Mesenchymal stem cell (in vitro differentiated cells and primary cell): Measurements from ENCODE around the gene RABL6.
A peak's percentile ranks its signal among the peaks of the same experiment; 100 is the strongest.
"Not testable (repeated sequence)": the region's sequence is repeated elsewhere in the genome, so short reads cannot be mapped to it uniquely, and the experiment has no call there.

Experiments
- DNase-seq: peaks from one replicate; pipeline ENCODE4 v3.0.0-alpha.2; 2013
- H2AFZ ChIP-seq: one replicate; pipeline ENCODE4 v1.6.1; 2013; ENCODE audit warnings: low read depth, mild to moderate bottlenecking, control low read depth, inconsistent platforms, low read length, moderate library complexity
- H2AK5ac ChIP-seq: 2 replicates; pipeline ENCODE4 v1.6.1; 2013; ENCODE audit warnings: low read length, moderate library complexity, mild to moderate bottlenecking, inconsistent platforms; ENCODE audit not compliant: severe bottlenecking
- H2BK120ac ChIP-seq: one replicate; pipeline ENCODE4 v1.6.1; 2013; ENCODE audit warnings: low read depth, mild to moderate bottlenecking, inconsistent platforms, low read length, moderate library complexity
- H2BK12ac ChIP-seq, 2 experiments: one replicate each; pipeline ENCODE4 v1.6.1; 2013; ENCODE audit warnings: inconsistent platforms in 2 of 2, low read length in 2 of 2, mild to moderate bottlenecking in 2 of 2, moderate library complexity in 2 of 2, control low read depth in 1 of 2
- H2BK15ac ChIP-seq: one replicate; pipeline ENCODE4 v1.6.1; 2013; ENCODE audit warnings: mild to moderate bottlenecking, low read depth, inconsistent platforms; ENCODE audit not compliant: poor library complexity, severe bottlenecking
- H2BK5ac ChIP-seq: 2 replicates; pipeline ENCODE4 v1.6.1; 2013; ENCODE audit warnings: low read depth, mild to moderate bottlenecking, low read length, control low read depth, inconsistent platforms; ENCODE audit not compliant: poor library complexity, severe bottlenecking
- H3K14ac ChIP-seq, 2 experiments: one replicate each; pipeline ENCODE4 v1.6.1; 2013; ENCODE audit warnings: inconsistent platforms in 2 of 2, low read length in 2 of 2, control low read depth in 1 of 2, mild to moderate bottlenecking in 1 of 2, moderate library complexity in 1 of 2
- H3K18ac ChIP-seq, 2 experiments: one replicate each; pipeline ENCODE4 v1.6.1; 2013; ENCODE audit warnings: inconsistent platforms in 2 of 2, low read length in 2 of 2, control low read depth in 1 of 2, low read depth in 1 of 2, mild to moderate bottlenecking in 1 of 2
- H3K23ac ChIP-seq, 2 experiments: one replicate each; pipeline ENCODE4 v1.6.1; 2013; ENCODE audit warnings: inconsistent platforms in 2 of 2, low read length in 2 of 2, mild to moderate bottlenecking in 2 of 2, moderate library complexity in 2 of 2, control low read depth in 1 of 2
- H3K27ac ChIP-seq: 2 replicates; pipeline ENCODE4 v1.5.1; 2013; ENCODE audit warnings: mild to moderate bottlenecking, moderate library complexity, low read length, control low read depth, inconsistent platforms; ENCODE audit not compliant: poor library complexity, severe bottlenecking
- H3K27me3 ChIP-seq, 2 experiments: 2 replicates each; pipeline versions ENCODE4 v1.6.1 to v1.7.0; 2013; ENCODE audit warnings: low read length in 2 of 2, mild to moderate bottlenecking in 2 of 2, moderate library complexity in 2 of 2, control low read depth in 1 of 2, inconsistent platforms in 1 of 2; ENCODE audit not compliant: control insufficient read depth in 1 of 2, insufficient read depth in 1 of 2
- H3K36me3 ChIP-seq, 2 experiments: 2 replicates each; pipeline versions ENCODE4 v1.6.1 to v1.7.0; 2013; ENCODE audit warnings: low read length in 2 of 2, control low read depth in 1 of 2, inconsistent platforms in 1 of 2, low read depth in 1 of 2, mild to moderate bottlenecking in 1 of 2; ENCODE audit not compliant: insufficient read depth in 2 of 2, control insufficient read depth in 1 of 2
- H3K4ac ChIP-seq, 2 experiments: one replicate each; pipeline ENCODE4 v1.6.1; 2013; ENCODE audit warnings: inconsistent platforms in 2 of 2, low read length in 2 of 2, mild to moderate bottlenecking in 2 of 2, moderate library complexity in 2 of 2, control low read depth in 1 of 2, low read depth in 1 of 2
- H3K4me1 ChIP-seq: 2 replicates; pipeline ENCODE4 v1.6.1; 2013; ENCODE audit warnings: low read depth, low read length, control low read depth; ENCODE audit not compliant: control insufficient read depth, insufficient read depth
- H3K4me2 ChIP-seq: 2 replicates; pipeline ENCODE4 v1.6.1; 2013; ENCODE audit warnings: low read length, mild to moderate bottlenecking, inconsistent platforms; ENCODE audit not compliant: poor library complexity, severe bottlenecking
- H3K4me3 ChIP-seq, 2 experiments: 2 replicates each; pipeline versions ENCODE4 v1.5.1 to v1.7.0; 2013; ENCODE audit warnings: low read length in 2 of 2, mild to moderate bottlenecking in 2 of 2, control low read depth in 1 of 2, low read depth in 1 of 2; ENCODE audit not compliant: insufficient read depth in 1 of 2
- H3K79me1 ChIP-seq: replicated peaks from 2 replicates; pipeline ENCODE4 v1.6.1; 2013; ENCODE audit warnings: mild to moderate bottlenecking, control low read depth, low read length, inconsistent platforms; ENCODE audit not compliant: poor library complexity, severe bottlenecking
- H3K9ac ChIP-seq: 2 replicates; pipeline ENCODE4 v1.7.0; 2013; ENCODE audit warnings: mild to moderate bottlenecking, low read length, moderate library complexity
- H3K9me3 ChIP-seq: 2 replicates; pipeline ENCODE4 v1.7.0; 2013; ENCODE audit warnings: mild to moderate bottlenecking, low read length; ENCODE audit not compliant: control insufficient read depth
- H4K8ac ChIP-seq: one replicate; pipeline ENCODE4 v1.6.1; 2013; ENCODE audit warnings: inconsistent platforms, mild to moderate bottlenecking, low read length, moderate library complexity
- H4K91ac ChIP-seq: one replicate; pipeline ENCODE4 v1.6.1; 2013; ENCODE audit warnings: mild to moderate bottlenecking, low read length, inconsistent platforms
- WGBS: methylation state at CpG from one replicate; pipeline ENCODE4 v1.1.7; 2013; ENCODE audit warnings: mixed read lengths; 5-methylcytosine and 5-hydroxymethylcytosine counted together

RABL6 gene

GRCh38 chr9:136794281-136794999 is 13.3 kb upstream of the RABL6 start:
- Histone ChIP-seq H3K4ac (no peak overlapping the region), H2BK12ac (no peak overlapping the region), H4K91ac (no peak overlapping the region), H2AK5ac (no peak overlapping the region), H3K27ac (no peak overlapping the region), H3K36me3 (peaks cover 10 to 24% of the 10 kb centered on the region in 2 experiments), H2BK120ac (no peak overlapping the region), H2BK15ac (peak overlapping the region; percentile 37), H3K23ac (peak overlapping the region in 1 of 2 experiments; percentile 41), H3K9me3 (no peaks in the 10 kb centered on the region), H4K8ac (no peak overlapping the region), H3K4me1 (peaks cover 17% of the 10 kb centered on the region), H3K9ac (no peak overlapping the region), H3K18ac (no peak overlapping the region), H3K14ac (no peak overlapping the region), H2AFZ (no peak overlapping the region), H3K4me3 (no peak overlapping the region), H3K27me3 (peaks cover 21 to 36% of the 10 kb centered on the region in 2 experiments), H3K79me1 (peaks cover 21% of the 10 kb centered on the region), H3K4me2 (no peak overlapping the region), H2BK5ac (no peak overlapping the region)
- 96% methylated on average over 14 of the region's 14 CpGs for WGBS
- no peak for DNase-seq

GRCh38 chr9:136795000-136795348 is 12.8 kb upstream of the RABL6 start:
- H2BK12ac ChIP-seq = no peak overlapping the region
- no peak overlapping the region for H4K91ac ChIP-seq
- H3K18ac ChIP-seq = no peak overlapping the region
- H2AFZ ChIP-seq = no peak overlapping the region
- peaks cover 26 to 41% of the 10 kb centered on the region in 2 experiments for H3K27me3 ChIP-seq
- H2AK5ac ChIP-seq = no peak overlapping the region
- no peak for DNase-seq
- no peak overlapping the region for H3K23ac ChIP-seq
- 76% methylated on average over 6 of the region's 6 CpGs for WGBS
- H3K79me1 ChIP-seq = peaks cover 21% of the 10 kb centered on the region
- no peak overlapping the region for H3K9ac ChIP-seq
- peaks cover 10 to 24% of the 10 kb centered on the region in 2 experiments for H3K36me3 ChIP-seq
- no peak overlapping the region for H2BK5ac ChIP-seq
- no peak overlapping the region for H3K14ac ChIP-seq
- H3K4me1 ChIP-seq = peaks cover 22% of the 10 kb centered on the region
- no peaks in the 10 kb centered on the region for H3K9me3 ChIP-seq
- H2BK15ac ChIP-seq = peak overlapping the region; percentile 37
- H3K4ac ChIP-seq = no peak overlapping the region
- H3K27ac ChIP-seq = no peak overlapping the region
- H2BK120ac ChIP-seq = no peak overlapping the region
- H3K4me2 ChIP-seq = no peak overlapping the region
- no peak overlapping the region for H3K4me3 ChIP-seq
- H4K8ac ChIP-seq = no peak overlapping the region

GRCh38 chr9:136796238-136796774 is 11.4 kb upstream of the RABL6 start, which contains the start of gene CCDC183:
TSS of gene CCDC183 (plus strand) at chr9:136796338. CDS start at chr9:136796398, 60 bp downstream.
- WGBS = 63% methylated on average over 4 of the region's 5 CpGs
- H3K18ac ChIP-seq = peak within 1 kb of the TSS; percentile 82 to 92
- peak within 1 kb of the TSS; percentile 90 for H4K91ac ChIP-seq
- H3K79me1 ChIP-seq = peaks cover 21% of the 10 kb centered on the region
- H2BK15ac ChIP-seq = peak within 1 kb of the TSS; percentile 13
- H3K4me1 ChIP-seq = peaks cover 32% of the 10 kb centered on the region
- H2BK5ac ChIP-seq = no peak within 1 kb of the TSS
- H3K27ac ChIP-seq = no peak within 1 kb of the TSS
- no peaks in the 10 kb centered on the region for H3K9me3 ChIP-seq
- no peak within 1 kb of the TSS for H3K23ac ChIP-seq
- DNase-seq = peak; percentile 17
- H4K8ac ChIP-seq = peak within 1 kb of the TSS; percentile 14
- H3K4me3 ChIP-seq = no peak within 1 kb of the TSS
- no peak within 1 kb of the TSS for H2AFZ ChIP-seq
- no peak within 1 kb of the TSS for H3K9ac ChIP-seq
- H2BK120ac ChIP-seq = peak within 1 kb of the TSS; percentile 3
- H3K27me3 ChIP-seq = peaks cover 33 to 52% of the 10 kb centered on the region in 2 experiments
- peaks cover 10 to 24% of the 10 kb centered on the region in 2 experiments for H3K36me3 ChIP-seq
- H3K14ac ChIP-seq = peak within 1 kb of the TSS in 1 of 2 experiments; percentile 58
- H2AK5ac ChIP-seq = no peak within 1 kb of the TSS
- H3K4ac ChIP-seq = peak within 1 kb of the TSS; percentile 29 to 77
- H2BK12ac ChIP-seq = peak within 1 kb of the TSS; percentile 2 to 64
- H3K4me2 ChIP-seq = no peak within 1 kb of the TSS

- WGBS = 1% methylated on average over 8 of the region's 10 CpGs
- not testable (repeated sequence) for H3K4ac ChIP-seq, H3K4me3 ChIP-seq, H2AFZ ChIP-seq, H2AK5ac ChIP-seq, H2BK12ac ChIP-seq, H3K9ac ChIP-seq, H4K91ac ChIP-seq, H2BK5ac ChIP-seq, H3K23ac ChIP-seq, H3K4me2 ChIP-seq, H3K14ac ChIP-seq, H2BK15ac ChIP-seq, H3K18ac ChIP-seq, H4K8ac ChIP-seq, H2BK120ac ChIP-seq, H3K27ac ChIP-seq, H3K9me3 ChIP-seq
- peak; percentile 88 for DNase-seq
- Histone ChIP-seq H3K4me1 (peaks cover 27% of the 10 kb centered on the region), H3K36me3 (peaks cover 10 to 24% of the 10 kb centered on the region in 2 experiments), H3K27me3 (peaks cover 35 to 58% of the 10 kb centered on the region in 2 experiments), H3K79me1 (peaks cover 16% of the 10 kb centered on the region)
Observed at GRCh38 chr9:136796775-136797347, 10.9 kb upstream of the RABL6 start.
